GM19351 (cell line): ENCODE data around the gene GPBP1.
"Not testable (repeated sequence)": the region's sequence is repeated elsewhere in the genome, so short reads cannot be mapped to it uniquely, and the experiment has no call there.

Experiments used
- ATAC-seq: cut with Tn5 transposase; IDR thresholded peaks from one replicate; pipeline ENCODE4 v1.9.1; 2021; ENCODE audit warnings: mild to moderate bottlenecking, moderate library complexity; ENCODE audit not compliant: unreplicated experiment

The GPBP1 gene

GRCh38 chr5:57176350-57176857 lies 2.5 kb downstream of the GPBP1 start:
- ATAC-seq, result no peak

DNA sequence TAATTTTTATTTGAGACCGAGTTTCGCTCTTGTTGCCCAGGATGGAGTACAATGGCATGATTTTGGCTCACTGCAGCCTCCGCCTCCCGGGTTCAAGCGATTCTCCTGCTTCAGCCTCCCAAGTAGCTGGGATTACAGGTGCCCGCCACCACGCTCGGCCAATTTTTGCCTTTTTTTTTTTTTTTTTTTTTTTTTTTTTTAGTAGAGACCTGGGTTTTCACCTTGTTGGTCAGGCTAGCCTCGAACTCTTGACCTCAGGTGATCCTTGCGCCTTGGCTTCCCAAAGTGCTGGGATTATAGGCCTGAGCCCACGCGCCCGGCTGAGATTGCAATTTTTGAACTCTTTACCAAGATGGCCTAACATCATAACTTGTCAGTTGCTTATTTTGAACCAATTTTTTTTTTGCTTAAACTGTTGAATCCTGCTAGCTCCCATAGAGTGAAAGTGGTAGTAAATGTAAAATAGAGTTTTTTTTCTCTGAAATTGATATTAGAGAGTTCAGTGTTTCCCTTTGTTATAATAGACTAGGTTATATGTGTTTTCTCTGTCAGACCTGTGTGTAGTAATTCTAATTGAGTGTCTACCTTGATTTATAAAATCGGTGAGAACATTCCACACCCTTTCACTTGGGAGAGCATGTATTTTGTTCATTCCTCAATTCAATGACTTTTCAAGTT lies 3.8 kb downstream of the GPBP1 start:
- no peak for ATAC-seq

DNA sequence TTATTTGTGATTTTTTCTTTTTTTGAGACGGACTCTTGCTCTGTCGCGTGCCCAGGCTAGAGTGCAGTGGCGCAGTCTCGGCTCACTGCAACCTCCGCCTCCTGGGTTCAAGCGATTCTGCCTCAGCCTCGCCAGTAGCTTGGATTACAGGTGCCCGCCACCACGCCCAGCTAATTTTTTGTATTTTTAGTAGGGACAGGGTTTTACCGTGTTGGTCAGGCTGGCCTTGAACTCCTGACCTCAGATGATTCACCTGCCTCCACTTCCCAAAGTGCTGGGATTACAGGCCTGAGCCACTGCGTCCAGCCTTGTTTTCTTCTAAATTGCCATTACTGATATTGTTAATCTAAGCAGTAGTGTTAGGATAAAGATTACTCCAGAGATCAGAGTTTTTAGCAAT lies 4.4 kb downstream of the GPBP1 start:
- ATAC-seq, result not testable (repeated sequence)

DNA sequence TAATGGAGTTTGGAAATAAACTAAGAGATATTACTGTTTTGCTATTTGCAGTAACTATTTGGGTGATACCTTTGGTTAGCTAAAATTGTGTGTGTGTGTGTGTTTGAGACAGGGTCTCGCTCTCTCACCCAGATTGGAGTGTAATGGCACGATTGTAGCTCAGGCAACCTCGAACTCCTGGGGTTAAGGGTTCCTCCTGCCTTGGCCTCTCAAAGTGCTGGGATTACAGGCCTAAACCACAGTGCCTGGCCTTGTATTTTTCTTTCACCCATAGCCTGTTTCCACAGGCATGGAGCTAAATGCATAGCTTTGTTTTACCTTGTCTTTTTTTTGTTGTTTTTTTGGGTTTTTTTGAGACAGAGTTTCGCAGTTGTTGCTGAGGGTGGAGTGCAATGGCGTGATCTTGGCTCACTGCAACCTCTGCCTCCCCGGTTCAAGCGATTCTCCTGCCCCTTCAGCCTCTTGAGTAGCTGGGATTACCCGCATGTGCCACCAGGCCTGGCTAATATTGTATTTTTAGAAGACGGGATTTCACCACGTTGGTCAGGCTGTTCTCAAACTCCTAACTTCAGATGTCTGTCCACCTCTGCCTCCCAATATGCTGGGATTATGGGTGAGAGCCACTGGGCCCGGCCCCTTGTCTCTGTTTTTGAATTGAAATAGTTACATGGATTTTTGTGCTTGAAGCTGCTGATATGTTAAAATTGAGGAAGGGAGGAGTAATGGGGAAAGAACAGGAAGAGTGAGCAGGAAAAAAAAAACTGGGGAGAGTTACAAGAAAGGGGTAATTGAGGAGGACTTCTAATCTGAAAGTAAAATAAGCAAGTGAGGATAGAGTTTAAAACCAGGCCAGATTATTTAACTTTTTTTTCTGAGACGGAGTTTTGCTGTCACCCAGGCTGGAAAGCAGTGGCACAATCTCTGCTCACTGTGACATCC lies 5.7 kb downstream of the GPBP1 start:
- ATAC-seq, result no peak

GRCh38 chr5:57181154-57181553 lies 7.3 kb downstream of the GPBP1 start:
- ATAC-seq, result no peak

DNA sequence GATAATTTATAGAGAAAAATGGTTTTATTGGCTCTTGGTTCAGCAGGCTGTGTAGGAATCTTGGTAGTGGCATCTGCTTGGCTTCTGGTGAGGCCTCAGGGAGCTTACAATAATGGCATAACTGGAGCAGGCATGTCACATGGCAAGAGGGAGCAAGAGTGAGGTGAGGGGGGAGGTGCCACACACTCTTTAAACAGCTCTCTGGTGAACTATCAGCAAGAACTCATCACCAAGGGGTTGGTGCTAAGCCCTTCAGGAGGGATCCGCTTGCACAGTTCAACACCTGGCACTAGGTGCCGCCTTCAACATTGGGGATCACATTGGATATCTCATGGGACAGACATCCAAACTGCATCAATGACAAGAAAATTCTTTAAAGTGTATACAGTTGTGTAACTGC lies 10.5 kb downstream of the GPBP1 start:
- no peak for ATAC-seq

- ATAC-seq, result no peak
These were observed 11.5 kb downstream of the GPBP1 start for GRCh38 chr5:57185313-57185712.

GRCh38 chr5:57186194-57186593 lies 12.3 kb downstream of the GPBP1 start:
- no peak for ATAC-seq

DNA sequence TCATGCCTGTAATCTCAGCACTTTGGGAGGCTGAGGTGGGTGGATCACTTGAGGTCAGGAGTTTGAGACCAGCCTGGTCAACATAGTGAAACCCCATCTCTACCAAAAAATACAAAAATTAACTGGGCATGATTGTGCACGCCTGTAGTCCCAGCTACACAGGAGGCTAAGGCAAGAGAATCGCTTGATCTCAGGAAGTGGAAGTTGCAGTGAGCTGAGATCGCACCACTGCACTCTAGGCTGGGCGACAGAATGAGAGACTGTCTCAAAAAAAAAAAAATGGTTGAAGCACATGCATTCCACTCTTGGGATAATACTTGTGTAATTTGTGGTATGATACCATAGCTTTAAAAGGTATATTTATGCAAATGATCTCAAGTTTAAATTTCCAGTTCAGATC lies 14.1 kb downstream of the GPBP1 start:
- not testable (repeated sequence) for ATAC-seq

GRCh38 chr5:57189515-57189914 lies 15.7 kb downstream of the GPBP1 start:
- ATAC-seq, result no peak

GRCh38 chr5:57190593-57190992 lies 16.7 kb downstream of the GPBP1 start:
- no peak for ATAC-seq

GRCh38 chr5:57191163-57191562 lies 17.3 kb downstream of the GPBP1 start:
- no peak for ATAC-seq

DNA sequence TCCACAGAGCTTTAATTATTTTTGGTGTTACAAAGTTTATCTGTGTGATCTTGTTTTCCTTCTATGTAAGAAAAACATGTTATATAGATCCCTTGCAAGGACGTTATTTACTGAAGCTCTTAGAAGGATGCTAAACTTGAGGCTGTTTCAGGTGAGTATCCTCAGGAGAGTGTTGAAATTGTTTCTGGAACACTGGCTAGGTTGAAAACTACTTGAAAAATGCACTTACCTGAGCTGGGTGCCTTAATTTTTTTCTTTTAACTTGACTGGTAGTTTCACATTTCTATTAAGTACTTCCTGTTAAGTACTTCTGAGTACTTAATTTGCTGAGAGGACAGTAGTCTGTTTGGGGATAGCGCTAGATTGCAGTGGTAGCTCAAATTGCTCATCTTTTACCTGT lies 18.1 kb downstream of the GPBP1 start:
- no peak for ATAC-seq

DNA sequence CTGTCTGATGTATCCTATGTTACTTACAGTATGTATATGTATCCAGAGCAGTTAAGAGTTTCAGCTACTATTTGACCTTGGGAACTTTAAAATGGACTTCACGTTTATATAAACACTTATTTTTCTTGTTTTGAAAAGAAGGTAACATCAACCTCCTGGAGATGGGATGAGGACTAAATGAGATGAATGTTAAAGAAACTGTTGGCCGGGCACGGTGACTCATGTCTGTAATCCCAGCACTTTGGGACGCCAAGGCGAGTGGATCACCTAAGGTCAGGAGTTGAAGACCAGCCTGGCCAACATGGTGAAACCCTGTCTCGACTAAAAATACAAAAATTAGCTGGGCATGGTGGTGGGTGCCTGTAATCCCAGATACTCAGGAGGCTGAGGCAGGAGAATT lies 19.0 kb downstream of the GPBP1 start:
- not testable (repeated sequence) for ATAC-seq

DNA sequence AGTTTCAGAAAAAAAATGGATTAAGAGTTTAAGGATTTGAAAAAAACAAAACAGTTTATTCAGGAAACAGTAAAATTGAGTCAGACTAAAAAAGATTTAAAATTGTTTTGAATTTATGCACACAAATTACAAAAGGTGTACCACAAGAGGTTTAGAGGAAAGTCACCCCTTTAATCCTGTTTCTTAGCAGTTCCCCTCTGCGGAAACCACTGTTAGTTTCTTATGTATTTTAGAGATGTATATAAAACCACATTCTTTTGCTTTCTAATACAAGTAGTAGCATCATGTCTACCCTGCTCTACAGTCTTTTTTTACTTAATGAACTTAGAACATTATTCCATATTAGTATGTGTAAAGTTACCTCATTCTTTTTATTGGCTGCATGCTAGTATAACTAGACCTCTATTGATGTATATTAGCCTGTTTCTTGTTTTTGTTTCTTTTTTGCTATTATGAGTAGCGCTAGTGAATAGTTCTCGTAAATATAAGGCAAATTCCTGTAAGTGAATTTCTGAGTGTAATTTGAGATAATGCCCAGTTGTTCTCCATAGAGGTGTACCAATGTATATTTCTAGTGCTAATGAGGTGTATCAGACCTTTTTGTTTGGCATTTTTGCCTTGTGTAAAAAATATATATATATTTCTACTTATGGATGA lies 20.0 kb downstream of the GPBP1 start:
- ATAC-seq, result no peak

GRCh38 chr5:57194653-57195052 lies 20.8 kb downstream of the GPBP1 start:
- no peak for ATAC-seq

GRCh38 chr5:57195060-57195459 lies 21.2 kb downstream of the GPBP1 start:
- no peak for ATAC-seq

GRCh38 chr5:57199866-57200265 lies 26.0 kb downstream of the GPBP1 start:
- ATAC-seq, result no peak

DNA sequence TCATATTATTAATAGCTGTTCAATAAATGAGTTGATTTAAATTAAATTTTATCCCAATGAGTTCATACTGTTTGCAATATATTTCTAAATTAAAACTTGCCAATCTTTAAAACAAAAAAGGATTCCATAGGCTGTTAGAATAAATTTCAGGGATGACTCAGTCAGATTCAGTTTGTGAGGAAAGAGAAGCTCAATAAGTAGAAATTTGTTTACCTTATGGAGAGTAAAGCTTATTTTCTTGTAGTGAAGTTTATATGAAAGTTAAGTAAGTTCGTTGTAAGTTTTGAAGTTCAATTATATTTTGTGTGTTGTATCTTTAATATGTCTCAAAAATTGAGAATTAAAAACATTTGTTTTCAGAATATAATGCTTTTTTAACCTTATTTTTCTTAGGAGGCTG lies 29.0 kb downstream of the GPBP1 start:
- no peak for ATAC-seq

- ATAC-seq, result no peak
These were observed 33.3 kb downstream of the GPBP1 start for GRCh38 chr5:57207007-57207653.

GRCh38 chr5:57207681-57208080 lies 33.8 kb downstream of the GPBP1 start:
- no peak for ATAC-seq
